ENCODE results near the gene LMTK2.

DNA sequence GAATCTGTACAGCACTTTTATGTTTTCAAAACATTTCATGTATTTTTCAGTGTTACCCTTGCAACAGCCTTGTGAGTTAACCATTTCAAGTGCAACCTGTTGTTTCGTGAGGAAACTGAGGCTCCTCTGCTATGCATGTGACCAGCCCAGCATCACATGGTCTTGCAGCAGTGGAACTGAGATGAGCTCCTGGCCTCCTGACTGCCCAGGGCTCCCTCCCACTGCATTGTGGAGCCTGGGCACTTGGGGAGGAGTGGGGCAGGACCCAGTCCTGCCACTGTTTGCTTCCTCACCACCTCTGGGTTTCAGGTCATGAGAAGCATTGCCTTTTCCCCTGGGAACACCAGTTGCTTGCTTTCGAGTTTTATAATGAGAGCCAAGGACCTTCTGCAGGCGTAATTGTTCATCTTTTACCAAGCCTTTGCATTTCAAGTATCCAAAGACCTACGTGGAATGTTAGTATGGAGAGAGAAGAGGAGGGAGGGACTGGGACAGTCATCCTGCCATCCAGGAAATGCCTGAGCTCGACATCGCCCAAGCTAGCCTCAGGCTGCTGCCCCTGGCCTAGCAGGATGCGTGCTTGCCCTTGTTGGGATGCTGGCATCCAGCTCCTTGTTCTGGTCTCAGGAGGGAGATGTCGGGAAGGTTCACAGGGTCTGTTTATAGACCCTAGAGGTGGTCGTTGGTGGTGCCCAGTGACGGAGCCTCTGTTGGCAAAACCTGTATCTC lies 72.3 kb downstream of the LMTK2 start:
- TF ChIP-seq, protein P1, sequence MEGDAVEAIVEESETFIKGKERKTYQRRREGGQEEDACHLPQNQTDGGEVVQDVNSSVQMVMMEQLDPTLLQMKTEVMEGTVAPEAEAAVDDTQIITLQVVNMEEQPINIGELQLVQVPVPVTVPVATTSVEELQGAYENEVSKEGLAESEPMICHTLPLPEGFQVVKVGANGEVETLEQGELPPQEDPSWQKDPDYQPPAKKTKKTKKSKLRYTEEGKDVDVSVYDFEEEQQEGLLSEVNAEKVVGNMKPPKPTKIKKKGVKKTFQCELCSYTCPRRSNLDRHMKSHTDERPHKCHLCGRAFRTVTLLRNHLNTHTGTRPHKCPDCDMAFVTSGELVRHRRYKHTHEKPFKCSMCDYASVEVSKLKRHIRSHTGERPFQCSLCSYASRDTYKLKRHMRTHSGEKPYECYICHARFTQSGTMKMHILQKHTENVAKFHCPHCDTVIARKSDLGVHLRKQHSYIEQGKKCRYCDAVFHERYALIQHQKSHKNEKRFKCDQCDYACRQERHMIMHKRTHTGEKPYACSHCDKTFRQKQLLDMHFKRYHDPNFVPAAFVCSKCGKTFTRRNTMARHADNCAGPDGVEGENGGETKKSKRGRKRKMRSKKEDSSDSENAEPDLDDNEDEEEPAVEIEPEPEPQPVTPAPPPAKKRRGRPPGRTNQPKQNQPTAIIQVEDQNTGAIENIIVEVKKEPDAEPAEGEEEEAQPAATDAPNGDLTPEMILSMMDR (IDR thresholded peaks at IDR 0.05) = no peak
- TF ChIP-seq EP300 (IDR thresholded peaks at IDR 0.05) = no peak
- no peak for TF ChIP-seq POLR2AphosphoS5 (IDR thresholded peaks at IDR 0.05)

All from sigmoid colon (tissue), 4 donors.